ENCODE results near the gene SERINC5. TPM values are rescaled to one million over a fixed set of nuclear protein-coding genes. Genes with fewer than 3 reads are reported as not detected.
A peak's percentile ranks its signal among the peaks of the same experiment; 100 is the strongest.

SERINC5 gene
- polyA plus RNA-seq, 1 of the 3 experiments (the other 2 are of a cell fraction): 4.5 TPM

DNA sequence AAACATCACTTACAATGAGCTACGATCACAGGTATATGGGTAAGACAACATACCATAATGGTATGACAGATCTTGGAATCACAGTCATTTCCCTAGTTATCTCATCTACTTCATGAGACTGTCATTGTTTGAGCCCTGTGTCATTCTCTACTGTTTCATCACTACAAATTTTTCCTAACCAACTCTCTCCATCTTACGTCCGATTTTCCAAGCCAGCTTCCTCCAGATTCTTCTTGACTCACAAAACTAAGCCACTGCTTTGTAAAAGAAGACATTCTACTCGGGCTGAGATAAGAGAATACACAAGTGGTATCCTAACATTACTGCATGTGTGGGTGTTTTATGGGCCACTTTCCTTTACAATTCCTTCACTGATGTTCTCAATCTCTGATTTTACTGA lies 49.6 kb downstream of the SERINC5 start (continued):
- TF ChIP-seq EP300 (IDR thresholded peaks at IDR 0.05; ENCODE audit: borderline replicate concordance in 1 of 2, low read depth in 1 of 2, low read length in 1 of 2) (no peak), EZH2phosphoT487 (IDR thresholded peaks at IDR 0.05; ENCODE audit: borderline replicate concordance, low read depth) (no peak), MEF2A (IDR thresholded peaks at IDR 0.05; ENCODE audit: borderline replicate concordance, low read depth) (no peak), TEAD4 (IDR thresholded peaks at IDR 0.05; ENCODE audit: borderline replicate concordance, insufficient read depth) (no peak), NRF1 (IDR thresholded peaks at IDR 0.05; ENCODE audit: low read depth, low read length) (no peak), JUND (IDR thresholded peaks at IDR 0.05) (no peak)

- ChIA-PET CTCF (interaction anchor here (0.5 to 3.0 kb wide), 9 partner anchors 12 to 114 kb away, joined by 3 to 20 read pairs (median 4); partner anchors contain the start of gene SERINC5), POLR2A (interaction anchor here (1.2 to 2.1 kb wide), 4 partner anchors 12 to 114 kb away, joined by 4 to 12 read pairs (median 8); partner anchors contain the start of gene SERINC5)
- no peak overlapping the region for H3K9ac ChIP-seq
- no peak overlapping the region for H2AFZ ChIP-seq (ENCODE audit: low read depth)
- no peak overlapping the region for H3K4me2 ChIP-seq
- no peaks in the 10 kb centered on the region for H4K20me1 ChIP-seq (ENCODE audit: insufficient read depth)
- H3K4me1 ChIP-seq (ENCODE audit: control insufficient read depth in 1 of 2, insufficient read depth in 2 of 2, low read depth in 1 of 2, low read length in 1 of 2): peaks cover 0 to 25% of the 10 kb centered on the region in 2 experiments; a peak in 2 of 4 replicates
- TF ChIP-seq NFIC (IDR thresholded peaks at IDR 0.05; ENCODE audit: borderline replicate concordance) (no peak), MEF2A (IDR thresholded peaks at IDR 0.05; ENCODE audit: borderline replicate concordance, low read depth) (no peak), RCOR1 (IDR thresholded peaks at IDR 0.05; ENCODE audit: low read length) (no peak), FOXM1 (IDR thresholded peaks at IDR 0.05; ENCODE audit: low read depth) (no peak), SIN3A (IDR thresholded peaks at IDR 0.05; ENCODE audit: borderline replicate concordance, low read depth, low read length) (no peak), CTCF (IDR thresholded peaks at IDR 0.05) (no peak), FOXJ3 (CRISPR knock-in tag; IDR thresholded peaks at IDR 0.05) (no peak)
- TF ChIP-seq, protein P1, sequence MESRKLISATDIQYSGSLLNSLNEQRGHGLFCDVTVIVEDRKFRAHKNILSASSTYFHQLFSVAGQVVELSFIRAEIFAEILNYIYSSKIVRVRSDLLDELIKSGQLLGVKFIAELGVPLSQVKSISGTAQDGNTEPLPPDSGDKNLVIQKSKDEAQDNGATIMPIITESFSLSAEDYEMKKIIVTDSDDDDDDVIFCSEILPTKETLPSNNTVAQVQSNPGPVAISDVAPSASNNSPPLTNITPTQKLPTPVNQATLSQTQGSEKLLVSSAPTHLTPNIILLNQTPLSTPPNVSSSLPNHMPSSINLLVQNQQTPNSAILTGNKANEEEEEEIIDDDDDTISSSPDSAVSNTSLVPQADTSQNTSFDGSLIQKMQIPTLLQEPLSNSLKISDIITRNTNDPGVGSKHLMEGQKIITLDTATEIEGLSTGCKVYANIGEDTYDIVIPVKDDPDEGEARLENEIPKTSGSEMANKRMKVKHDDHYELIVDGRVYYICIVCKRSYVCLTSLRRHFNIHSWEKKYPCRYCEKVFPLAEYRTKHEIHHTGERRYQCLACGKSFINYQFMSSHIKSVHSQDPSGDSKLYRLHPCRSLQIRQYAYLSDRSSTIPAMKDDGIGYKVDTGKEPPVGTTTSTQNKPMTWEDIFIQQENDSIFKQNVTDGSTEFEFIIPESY (IDR thresholded peaks at IDR 0.05; ENCODE audit: borderline replicate concordance, low read depth): no peak
- TF ChIP-seq, protein P2, sequence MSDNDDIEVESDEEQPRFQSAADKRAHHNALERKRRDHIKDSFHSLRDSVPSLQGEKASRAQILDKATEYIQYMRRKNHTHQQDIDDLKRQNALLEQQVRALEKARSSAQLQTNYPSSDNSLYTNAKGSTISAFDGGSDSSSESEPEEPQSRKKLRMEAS (IDR thresholded peaks at IDR 0.05; ENCODE audit: low read depth): no peak
- TF ChIP-seq, protein P3, sequence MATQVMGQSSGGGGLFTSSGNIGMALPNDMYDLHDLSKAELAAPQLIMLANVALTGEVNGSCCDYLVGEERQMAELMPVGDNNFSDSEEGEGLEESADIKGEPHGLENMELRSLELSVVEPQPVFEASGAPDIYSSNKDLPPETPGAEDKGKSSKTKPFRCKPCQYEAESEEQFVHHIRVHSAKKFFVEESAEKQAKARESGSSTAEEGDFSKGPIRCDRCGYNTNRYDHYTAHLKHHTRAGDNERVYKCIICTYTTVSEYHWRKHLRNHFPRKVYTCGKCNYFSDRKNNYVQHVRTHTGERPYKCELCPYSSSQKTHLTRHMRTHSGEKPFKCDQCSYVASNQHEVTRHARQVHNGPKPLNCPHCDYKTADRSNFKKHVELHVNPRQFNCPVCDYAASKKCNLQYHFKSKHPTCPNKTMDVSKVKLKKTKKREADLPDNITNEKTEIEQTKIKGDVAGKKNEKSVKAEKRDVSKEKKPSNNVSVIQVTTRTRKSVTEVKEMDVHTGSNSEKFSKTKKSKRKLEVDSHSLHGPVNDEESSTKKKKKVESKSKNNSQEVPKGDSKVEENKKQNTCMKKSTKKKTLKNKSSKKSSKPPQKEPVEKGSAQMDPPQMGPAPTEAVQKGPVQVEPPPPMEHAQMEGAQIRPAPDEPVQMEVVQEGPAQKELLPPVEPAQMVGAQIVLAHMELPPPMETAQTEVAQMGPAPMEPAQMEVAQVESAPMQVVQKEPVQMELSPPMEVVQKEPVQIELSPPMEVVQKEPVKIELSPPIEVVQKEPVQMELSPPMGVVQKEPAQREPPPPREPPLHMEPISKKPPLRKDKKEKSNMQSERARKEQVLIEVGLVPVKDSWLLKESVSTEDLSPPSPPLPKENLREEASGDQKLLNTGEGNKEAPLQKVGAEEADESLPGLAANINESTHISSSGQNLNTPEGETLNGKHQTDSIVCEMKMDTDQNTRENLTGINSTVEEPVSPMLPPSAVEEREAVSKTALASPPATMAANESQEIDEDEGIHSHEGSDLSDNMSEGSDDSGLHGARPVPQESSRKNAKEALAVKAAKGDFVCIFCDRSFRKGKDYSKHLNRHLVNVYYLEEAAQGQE (IDR thresholded peaks at IDR 0.05; ENCODE audit: low read depth, low read length): no peak
- H3K27me3 ChIP-seq (ENCODE audit: insufficient read depth): no peaks in the 10 kb centered on the region
- H3K36me3 ChIP-seq (replicated peaks in 1 of 2; ENCODE audit: control insufficient read depth in 1 of 2, insufficient read depth in 2 of 2, low read length in 1 of 2): no peaks in the 10 kb centered on the region
- no peaks in the 10 kb centered on the region for H3K9me3 ChIP-seq
- no peak overlapping the region for H3K4me3 ChIP-seq (ENCODE audit: low read depth in 2 of 2, low read length in 1 of 2)
- H3K27ac ChIP-seq (ENCODE audit: low read depth in 2 of 2, low read length in 1 of 2): peak overlapping the region in 1 of 2 experiments; percentile 99; a peak in 2 of 4 replicates
- 93% methylated on average over 4 of the region's 4 CpGs for WGBS (ENCODE audit: low lambda C conversion rate)
- H3K9me2 ChIP-seq: no peaks in the 10 kb centered on the region
- DNase-seq: no peak
- no peaks in the 10 kb centered on the region for H3F3A ChIP-seq (replicated peaks; ENCODE audit: insufficient read depth)
- no peaks in the 10 kb centered on the region for H3K79me2 ChIP-seq (ENCODE audit: insufficient read depth)
Observed at GRCh38 chr5:80205846-80206245, 50.0 kb downstream of the SERINC5 start.
